GM18498 (cell line): ENCODE measurements around the gene TTC3.

Source experiments
- ATAC-seq: cut with Tn5 transposase; IDR thresholded peaks from one replicate; pipeline ENCODE4 v1.9.1; 2021; ENCODE audit warnings: mild to moderate bottlenecking, moderate library complexity; ENCODE audit not compliant: unreplicated experiment

Gene TTC3

GRCh38 chr21:37193006-37193405 lies 120.0 kb downstream of the TTC3 start:
- no peak for ATAC-seq

- no peak for ATAC-seq
These were observed 120.6 kb downstream of the TTC3 start for GRCh38 chr21:37193676-37194075.

GRCh38 chr21:37195059-37195458 lies 122.0 kb downstream of the TTC3 start:
- ATAC-seq: no peak

GRCh38 chr21:37195610-37196009 lies 122.6 kb downstream of the TTC3 start:
- ATAC-seq: no peak

- ATAC-seq: no peak
These were observed 123.8 kb downstream of the TTC3 start for GRCh38 chr21:37196847-37197246.

GRCh38 chr21:37197746-37198145 lies 124.7 kb downstream of the TTC3 start:
- no peak for ATAC-seq

GRCh38 chr21:37199057-37199924 lies 126.2 kb downstream of the TTC3 start:
- ATAC-seq: no peak

- ATAC-seq: no peak
These were observed 127.8 kb downstream of the TTC3 start for GRCh38 chr21:37200641-37201480.

GRCh38 chr21:37202221-37203110 lies 129.4 kb downstream of the TTC3 start:
- no peak for ATAC-seq

GRCh38 chr21:37204580-37204979 lies 131.5 kb downstream of the TTC3 start:
- ATAC-seq: no peak

- ATAC-seq: no peak
These were observed 133.4 kb downstream of the TTC3 start for GRCh38 chr21:37206496-37206895.

- peak; percentile 59 for ATAC-seq
These were observed 134.5 kb downstream of the TTC3 start for GRCh38 chr21:37207441-37208009.

- ATAC-seq: peak; percentile 81
These were observed 135.1 kb downstream of the TTC3 start for GRCh38 chr21:37208056-37208721.

- ATAC-seq: peak; percentile 25
These were observed 135.7 kb downstream of the TTC3 start for GRCh38 chr21:37208741-37209225.

GRCh38 chr21:37210130-37210529 lies 137.1 kb downstream of the TTC3 start:
- no peak for ATAC-seq

- ATAC-seq: no peak
These were observed 137.7 kb downstream of the TTC3 start for GRCh38 chr21:37210799-37211198.

GRCh38 chr21:37214952-37215351 lies 141.9 kb downstream of the TTC3 start:
- no peak for ATAC-seq

GRCh38 chr21:37219761-37220432 lies 146.8 kb downstream of the TTC3 start:
- no peak for ATAC-seq

GRCh38 chr21:37220433-37220980 lies 147.5 kb downstream of the TTC3 start:
- ATAC-seq: peak; percentile 53
